A549 (cell line): Measurements from ENCODE around the gene PCK1.

ENCODE experiments used
- ATOH8 ChIP-seq: fragments of 250-450 bp; sonication (Bioruptor Pico); IDR thresholded peaks from 2 replicates; pipeline ENCODE4 v1.5.0; 2020; ENCODE audit warnings: low read depth, mild to moderate bottlenecking, moderate library complexity
- CHD2 ChIP-seq: fragments of 150-350 bp; IDR thresholded peaks from 2 replicates; pipeline ENCODE4 v1.6.1; 2014; ENCODE audit warnings: low read length; ENCODE audit not compliant: partially characterized antibody
- EP300 ChIP-seq, 2 experiments: fragments of >200 bp; sonication (Bioruptor Twin); formaldehyde crosslinking; IDR thresholded peaks; 2 replicates in 1 of 2; 3 replicates in 1 of 2; pipeline ENCODE4 v1.6.1; 2016 to 2017
- FOSB ChIP-seq: fragments of 250-450 bp; sonication (Bioruptor Pico); IDR thresholded peaks from 2 replicates; pipeline ENCODE4 v1.5.0; 2020; ENCODE audit warnings: mild to moderate bottlenecking, moderate library complexity
- FOSL2 ChIP-seq, 2 experiments: fragments of 450-650 bp in 1 of 2; fragments of >200 bp in 1 of 2; sonication (Bioruptor Twin) in 1 of 2; formaldehyde crosslinking; IDR thresholded peaks; 2 replicates each; pipeline versions ENCODE4 v1.5.0 to v1.6.1; 2016 to 2020; ENCODE audit warnings: mild to moderate bottlenecking in 1 of 2, moderate library complexity in 1 of 2
- HOXA7 ChIP-seq: fragments of 250-450 bp; sonication (Bioruptor Pico); IDR thresholded peaks from 2 replicates; pipeline ENCODE4 v1.5.0; 2020; ENCODE audit warnings: mild to moderate bottlenecking, moderate library complexity
- KDM1A ChIP-seq: fragments of 200-600 bp; sonication (generic); IDR thresholded peaks from 2 replicates; pipeline ENCODE4 v1.6.1; 2016; ENCODE audit warnings: low read depth, mild to moderate bottlenecking
- MAX ChIP-seq: IDR thresholded peaks from 2 replicates; pipeline ENCODE4 v1.6.1; 2012
- POLR2A ChIP-seq: IDR thresholded peaks from 2 replicates; pipeline ENCODE4 v1.6.1; 2012; ENCODE audit warnings: mild to moderate bottlenecking, low read length
- RAD21 ChIP-seq, 2 experiments: fragments of >200 bp in 1 of 2; sonication (Bioruptor Twin) in 1 of 2; formaldehyde crosslinking in 1 of 2; IDR thresholded peaks in 1 of 2; conservative IDR thresholded peaks in 1 of 2; 2 replicates in 1 of 2; 3 replicates in 1 of 2; pipeline ENCODE4 v1.6.1; 2012 to 2018; ENCODE audit warnings: inconsistent platforms in 1 of 2
- RCOR1 ChIP-seq: fragments of 150-350 bp; IDR thresholded peaks from 2 replicates; pipeline ENCODE4 v1.6.1; 2014; ENCODE audit warnings: antibody characterized with exemption, low read length, low read depth
- TF ChIP-seq, protein P1 (sequence below): fragments of >200 bp; sonication (Bioruptor Twin); formaldehyde crosslinking; IDR thresholded peaks from 3 replicates; pipeline ENCODE4 v1.5.1; 2016

DNA sequence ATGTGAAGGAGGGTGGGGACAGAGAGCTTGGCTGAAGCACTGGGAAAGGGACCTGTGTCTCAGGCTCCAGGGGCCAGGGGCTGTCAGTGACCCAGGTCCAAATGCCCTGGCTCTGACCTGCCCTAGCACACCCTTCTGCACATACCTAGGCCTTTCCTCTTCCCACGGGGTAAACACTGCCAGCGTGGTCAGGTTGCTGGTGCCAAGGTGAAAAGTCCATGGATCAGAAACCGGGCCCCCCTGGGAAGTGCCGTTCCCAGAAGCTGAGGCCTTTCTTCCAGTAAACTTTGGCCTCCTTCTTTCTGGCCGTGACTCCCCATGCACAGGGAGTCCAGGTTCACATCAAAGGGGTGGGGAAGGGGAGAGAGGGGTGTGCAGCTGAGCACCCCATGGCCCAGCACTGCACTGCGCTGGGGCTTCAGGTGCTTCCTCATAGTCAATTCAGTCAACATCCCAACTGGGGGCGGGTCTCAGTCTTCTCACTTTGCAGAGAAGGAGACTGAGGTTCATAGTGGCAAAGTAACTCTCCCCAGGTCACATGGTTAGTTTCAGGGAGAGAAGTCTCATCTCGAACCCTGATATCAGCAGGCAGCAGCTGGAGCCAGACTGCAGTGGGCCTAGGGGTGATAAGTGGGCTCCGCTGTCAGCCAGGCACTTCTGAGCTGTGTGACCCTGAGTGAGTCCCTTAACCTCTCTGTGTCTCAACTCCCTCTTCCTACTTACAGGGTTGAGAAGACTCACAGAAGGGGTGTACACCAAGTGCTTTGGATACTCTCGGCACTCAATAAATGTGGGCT, 17.0 kb downstream of the PCK1 start:
- TF ChIP-seq FOSL2 (IDR thresholded peaks at IDR 0.05) (no peak), FOSL2 (CRISPR knock-in tag; IDR thresholded peaks at IDR 0.05) (no peak), CHD2 (no peak), KDM1A (no peak), MAX (no peak), HOXA7 (CRISPR knock-in tag) (no peak), EP300 (IDR thresholded peaks at IDR 0.05) (no peak), RAD21 (conservative IDR thresholded peaks at IDR 0.05 in 1 of 2, IDR thresholded peaks at IDR 0.05 in 1 of 2) (no peak), POLR2A (no peak), FOSB (CRISPR knock-in tag) (no peak), ATOH8 (CRISPR knock-in tag) (no peak), RCOR1 (no peak)
- TF ChIP-seq, protein P1, sequence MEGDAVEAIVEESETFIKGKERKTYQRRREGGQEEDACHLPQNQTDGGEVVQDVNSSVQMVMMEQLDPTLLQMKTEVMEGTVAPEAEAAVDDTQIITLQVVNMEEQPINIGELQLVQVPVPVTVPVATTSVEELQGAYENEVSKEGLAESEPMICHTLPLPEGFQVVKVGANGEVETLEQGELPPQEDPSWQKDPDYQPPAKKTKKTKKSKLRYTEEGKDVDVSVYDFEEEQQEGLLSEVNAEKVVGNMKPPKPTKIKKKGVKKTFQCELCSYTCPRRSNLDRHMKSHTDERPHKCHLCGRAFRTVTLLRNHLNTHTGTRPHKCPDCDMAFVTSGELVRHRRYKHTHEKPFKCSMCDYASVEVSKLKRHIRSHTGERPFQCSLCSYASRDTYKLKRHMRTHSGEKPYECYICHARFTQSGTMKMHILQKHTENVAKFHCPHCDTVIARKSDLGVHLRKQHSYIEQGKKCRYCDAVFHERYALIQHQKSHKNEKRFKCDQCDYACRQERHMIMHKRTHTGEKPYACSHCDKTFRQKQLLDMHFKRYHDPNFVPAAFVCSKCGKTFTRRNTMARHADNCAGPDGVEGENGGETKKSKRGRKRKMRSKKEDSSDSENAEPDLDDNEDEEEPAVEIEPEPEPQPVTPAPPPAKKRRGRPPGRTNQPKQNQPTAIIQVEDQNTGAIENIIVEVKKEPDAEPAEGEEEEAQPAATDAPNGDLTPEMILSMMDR, result no peak
